ENCODE data around the gene MEI4. TPM values are rescaled to one million over a fixed set of nuclear protein-coding genes. Genes with fewer than 3 reads are reported as not detected.

The MEI4 gene
- total and polyA plus RNA-seq, 7 donors = not detected

- WGBS, 2 donors = 80 to 84% methylated on average over 1 of the region's 1 CpG
- no peak overlapping the region for H3K27ac ChIP-seq
- no peaks in the 10 kb centered on the region for H3K27me3 ChIP-seq
- no peaks in the 10 kb centered on the region for H3K36me3 ChIP-seq
- no peaks in the 10 kb centered on the region for H3K4me1 ChIP-seq
- no peak for TF ChIP-seq POLR2AphosphoS5 (IDR thresholded peaks at IDR 0.05)
- TF ChIP-seq EP300 (IDR thresholded peaks at IDR 0.05) = no peak
- TF ChIP-seq CTCF (IDR thresholded peaks at IDR 0.05) = no peak
- no peak for TF ChIP-seq POLR2A (IDR thresholded peaks at IDR 0.05)
- no peaks in the 10 kb centered on the region for H3K9me3 ChIP-seq
- DNase-seq = no peak
- no peak overlapping the region for H3K4me3 ChIP-seq
- intact Hi-C loops (cut with DNase I) = no loop called here
These were observed 19.4 kb upstream of the MEI4 start for GRCh38 chr6:77633471-77633870.

- no peak for DNase-seq
- WGBS, 2 donors = 89 to 96% methylated on average over 1 of the region's 1 CpG
- Histone ChIP-seq H3K27me3 (no peaks in the 10 kb centered on the region), H3K9me3 (no peaks in the 10 kb centered on the region), H3K36me3 (no peaks in the 10 kb centered on the region), H3K4me3 (no peak overlapping the region), H3K4me1 (no peaks in the 10 kb centered on the region), H3K27ac (no peak overlapping the region)
- intact Hi-C loops (cut with DNase I) = no loop called here
- no peak for TF ChIP-seq POLR2AphosphoS5 (IDR thresholded peaks at IDR 0.05)
- no peak for TF ChIP-seq CTCF (IDR thresholded peaks at IDR 0.05)
- TF ChIP-seq EP300 (IDR thresholded peaks at IDR 0.05) = no peak
- no peak for TF ChIP-seq POLR2A (IDR thresholded peaks at IDR 0.05)
These were observed 18.7 kb upstream of the MEI4 start for GRCh38 chr6:77633993-77634715.

GRCh38 chr6:77638129-77638830 lies 14.6 kb upstream of the MEI4 start:
- 89 to 91% methylated on average over 16 of the region's 16 CpGs for WGBS, 2 donors
- no peaks in the 10 kb centered on the region for H3K4me1 ChIP-seq
- TF ChIP-seq CTCF (IDR thresholded peaks at IDR 0.05) (no peak), POLR2A (IDR thresholded peaks at IDR 0.05) (no peak), POLR2AphosphoS5 (IDR thresholded peaks at IDR 0.05) (no peak), EP300 (IDR thresholded peaks at IDR 0.05) (no peak)

GRCh38 chr6:77644102-77644705 lies 8.6 kb upstream of the MEI4 start:
- H3K4me3 ChIP-seq = no peak overlapping the region
- DNase-seq = no peak
- H3K4me1 ChIP-seq = no peaks in the 10 kb centered on the region
- H3K36me3 ChIP-seq = no peaks in the 10 kb centered on the region
- intact Hi-C loops (cut with DNase I) = no loop called here
- 20 to 54% methylated on average over 2 of the region's 2 CpGs for WGBS, 2 donors
- H3K9me3 ChIP-seq = no peaks in the 10 kb centered on the region
- H3K27me3 ChIP-seq = peaks cover 0 to 9% (median 0%) of the 10 kb centered on the region in 3 donors
- TF ChIP-seq POLR2A (IDR thresholded peaks at IDR 0.05) = no peak
- TF ChIP-seq EP300 (IDR thresholded peaks at IDR 0.05) = no peak
- TF ChIP-seq POLR2AphosphoS5 (IDR thresholded peaks at IDR 0.05) = no peak
- no peak for TF ChIP-seq CTCF (IDR thresholded peaks at IDR 0.05)
- no peak overlapping the region for H3K27ac ChIP-seq

More at GRCh38 chr6:77638129-77638830, 14.6 kb upstream of the MEI4 start:
- DNase-seq = no peak
- intact Hi-C loops (cut with DNase I) = no loop called here
- no peaks in the 10 kb centered on the region for H3K36me3 ChIP-seq
- no peaks in the 10 kb centered on the region for H3K9me3 ChIP-seq
- no peak overlapping the region for H3K27ac ChIP-seq
- no peaks in the 10 kb centered on the region for H3K27me3 ChIP-seq
- H3K4me3 ChIP-seq = no peak overlapping the region
